ENCODE results near the gene OCA2. TPM values are rescaled to one million over a fixed set of nuclear protein-coding genes. Genes with fewer than 3 reads are reported as not detected.

OCA2 gene
- total RNA-seq, 1 donor from 2014 or later: 0.25 TPM

DNA sequence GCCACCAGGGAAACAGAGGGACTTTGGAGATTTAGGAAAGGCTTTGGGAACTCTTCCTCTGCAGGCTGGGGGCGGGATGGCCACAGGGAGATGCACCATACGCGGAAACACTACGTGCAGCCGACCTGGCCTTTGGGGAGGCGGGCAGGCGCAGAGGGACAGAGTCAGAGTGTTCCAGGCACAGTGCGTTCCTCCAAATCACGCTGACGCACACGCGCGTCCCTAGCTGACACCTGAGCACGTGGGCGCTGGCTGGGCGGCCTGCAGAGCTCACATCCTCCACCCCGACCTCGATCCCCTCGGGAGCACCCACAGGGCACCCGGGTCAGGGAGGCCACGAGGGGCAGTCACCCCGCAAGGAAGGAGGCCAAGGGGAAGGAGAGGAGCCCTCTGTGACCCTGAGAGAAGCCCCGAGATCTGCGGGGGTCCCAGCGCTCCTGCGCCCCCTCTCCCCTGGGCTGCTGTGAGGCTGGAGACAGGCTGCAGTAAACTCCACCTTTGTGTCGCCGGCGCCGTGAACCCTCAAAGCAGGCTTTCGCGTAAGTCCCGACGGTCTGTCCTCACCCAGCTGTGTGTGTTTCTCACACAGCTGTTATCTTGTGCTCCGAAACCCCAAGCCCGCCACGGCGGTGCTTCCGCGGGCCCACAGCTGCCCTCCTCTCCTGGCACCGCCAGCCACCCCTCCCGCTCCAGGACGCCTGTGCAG is 196.3 kb downstream of the OCA2 start:
- Histone ChIP-seq H3K27me3 (no peaks in the 10 kb centered on the region), H3K4me1 (no peaks in the 10 kb centered on the region), H3K4me3 (no peak overlapping the region), H3K36me3 (no peaks in the 10 kb centered on the region), H3K27ac (no peak overlapping the region), H3K9me3 (no peaks in the 10 kb centered on the region)
- intact Hi-C loops (cut with DNase I): no loop called here
- DNase-seq (ENCODE audit: extremely low spot score in 2 of 2): no peak
- no peak for TF ChIP-seq POLR2A (IDR thresholded peaks at IDR 0.05)
- TF ChIP-seq, protein P1, sequence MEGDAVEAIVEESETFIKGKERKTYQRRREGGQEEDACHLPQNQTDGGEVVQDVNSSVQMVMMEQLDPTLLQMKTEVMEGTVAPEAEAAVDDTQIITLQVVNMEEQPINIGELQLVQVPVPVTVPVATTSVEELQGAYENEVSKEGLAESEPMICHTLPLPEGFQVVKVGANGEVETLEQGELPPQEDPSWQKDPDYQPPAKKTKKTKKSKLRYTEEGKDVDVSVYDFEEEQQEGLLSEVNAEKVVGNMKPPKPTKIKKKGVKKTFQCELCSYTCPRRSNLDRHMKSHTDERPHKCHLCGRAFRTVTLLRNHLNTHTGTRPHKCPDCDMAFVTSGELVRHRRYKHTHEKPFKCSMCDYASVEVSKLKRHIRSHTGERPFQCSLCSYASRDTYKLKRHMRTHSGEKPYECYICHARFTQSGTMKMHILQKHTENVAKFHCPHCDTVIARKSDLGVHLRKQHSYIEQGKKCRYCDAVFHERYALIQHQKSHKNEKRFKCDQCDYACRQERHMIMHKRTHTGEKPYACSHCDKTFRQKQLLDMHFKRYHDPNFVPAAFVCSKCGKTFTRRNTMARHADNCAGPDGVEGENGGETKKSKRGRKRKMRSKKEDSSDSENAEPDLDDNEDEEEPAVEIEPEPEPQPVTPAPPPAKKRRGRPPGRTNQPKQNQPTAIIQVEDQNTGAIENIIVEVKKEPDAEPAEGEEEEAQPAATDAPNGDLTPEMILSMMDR (IDR thresholded peaks at IDR 0.05): no peak
- TF ChIP-seq POLR2AphosphoS5 (IDR thresholded peaks at IDR 0.05; ENCODE audit: insufficient read depth in 1 of 2, low read depth in 1 of 2): no peak

DNA sequence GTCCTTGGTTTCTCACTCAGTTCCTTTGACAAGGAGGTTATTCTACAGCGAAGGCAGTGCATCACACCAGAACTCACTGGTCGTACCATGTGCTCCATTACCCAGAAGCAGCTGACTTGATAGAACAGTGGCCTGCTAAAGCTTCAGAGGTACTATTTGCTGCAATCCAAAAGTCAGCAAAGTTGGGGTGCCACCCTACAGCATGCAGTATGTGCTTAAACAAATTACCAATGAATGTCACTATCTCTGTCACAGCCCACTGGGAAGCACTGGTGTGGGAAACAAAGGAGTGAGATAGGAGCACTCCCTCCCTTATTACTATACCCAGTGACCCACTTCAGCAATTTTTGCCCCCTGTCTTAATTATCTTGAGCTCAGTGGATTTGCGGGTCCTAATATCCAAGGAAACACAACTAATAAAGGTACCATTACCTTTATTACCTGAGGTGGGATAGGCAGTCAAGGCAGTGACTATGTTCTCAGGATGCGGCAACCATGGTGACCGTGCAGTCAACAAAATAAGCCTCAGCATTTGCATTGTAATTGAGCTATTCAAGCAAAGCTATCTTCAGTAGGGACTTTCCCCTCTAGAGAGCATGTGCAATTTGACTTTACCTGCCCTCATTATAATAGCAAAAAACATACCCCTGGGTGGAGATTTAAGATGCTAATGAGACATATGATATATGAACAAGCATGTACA is 199.4 kb downstream of the OCA2 start:
- no peaks in the 10 kb centered on the region for H3K27me3 ChIP-seq
- DNase-seq (ENCODE audit: extremely low spot score in 2 of 2): no peak

DNA sequence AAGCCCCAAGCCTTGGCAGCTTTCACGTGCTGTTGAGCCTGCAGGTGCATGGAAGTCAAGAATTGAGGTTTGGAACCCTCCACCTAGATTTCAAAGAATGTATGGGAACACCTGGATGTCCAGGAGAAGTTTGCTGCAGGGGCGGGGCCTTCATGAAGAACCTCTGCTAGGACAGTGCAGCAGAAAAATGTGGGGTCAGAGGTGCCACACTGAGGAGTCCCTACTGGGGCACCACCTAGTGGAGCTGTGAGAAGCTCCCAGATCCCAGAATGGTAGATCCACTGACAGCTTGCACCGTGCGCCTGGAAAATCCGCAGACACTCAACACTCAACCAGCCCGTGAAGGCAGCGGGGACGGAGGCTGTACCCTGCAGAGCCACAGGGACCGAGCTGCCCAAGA is 201.6 kb downstream of the OCA2 start:
- Histone ChIP-seq H3K36me3 (no peaks in the 10 kb centered on the region), H3K27ac (no peak overlapping the region), H3K4me1 (no peaks in the 10 kb centered on the region), H3K4me3 (no peak overlapping the region), H3K9me3 (peaks cover 4% of the 10 kb centered on the region), H3K27me3 (no peaks in the 10 kb centered on the region)
- intact Hi-C loops (cut with DNase I): no loop called here
- DNase-seq (ENCODE audit: extremely low spot score in 2 of 2): no peak
- TF ChIP-seq, protein P1 (IDR thresholded peaks at IDR 0.05): no peak
- no peak for TF ChIP-seq POLR2A (IDR thresholded peaks at IDR 0.05)
- no peak for TF ChIP-seq POLR2AphosphoS5 (IDR thresholded peaks at IDR 0.05; ENCODE audit: insufficient read depth in 1 of 2, low read depth in 1 of 2)

More for the DNA sequence above, 199.4 kb downstream of the OCA2 start:
- intact Hi-C loops (cut with DNase I): no loop called here
- Histone ChIP-seq H3K4me1 (no peaks in the 10 kb centered on the region), H3K27ac (no peak overlapping the region), H3K4me3 (no peak overlapping the region), H3K36me3 (no peaks in the 10 kb centered on the region), H3K9me3 (no peaks in the 10 kb centered on the region)
- no peak for TF ChIP-seq POLR2AphosphoS5 (IDR thresholded peaks at IDR 0.05; ENCODE audit: insufficient read depth in 1 of 2, low read depth in 1 of 2)
- TF ChIP-seq, protein P1 (IDR thresholded peaks at IDR 0.05): no peak

DNA sequence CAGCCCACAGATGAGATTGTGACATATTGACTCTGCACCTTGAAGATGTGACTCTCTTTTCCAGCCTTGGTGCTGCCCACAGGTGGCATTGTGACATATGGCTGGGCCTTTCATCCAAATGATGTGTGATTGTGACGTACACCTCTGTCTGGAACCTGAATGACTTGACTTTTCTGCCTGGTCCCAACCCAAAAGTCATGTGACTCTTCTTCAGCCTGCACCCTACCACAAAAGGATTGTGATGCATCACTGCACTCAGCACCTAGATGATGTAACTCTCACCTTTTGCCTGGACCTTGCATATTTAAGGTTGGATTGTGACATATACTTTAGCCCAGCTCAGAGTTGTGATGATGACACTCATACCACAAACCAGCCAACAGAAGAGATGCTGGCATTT is 204.5 kb downstream of the OCA2 start:
- intact Hi-C loops (cut with DNase I): no loop called here
- Histone ChIP-seq H3K27me3 (no peaks in the 10 kb centered on the region), H3K27ac (no peak overlapping the region), H3K4me3 (no peak overlapping the region), H3K4me1 (no peaks in the 10 kb centered on the region), H3K9me3 (peaks cover 4% of the 10 kb centered on the region), H3K36me3 (no peaks in the 10 kb centered on the region)
- no peak for TF ChIP-seq POLR2AphosphoS5 (IDR thresholded peaks at IDR 0.05; ENCODE audit: insufficient read depth in 1 of 2, low read depth in 1 of 2)
- TF ChIP-seq, protein P1 (IDR thresholded peaks at IDR 0.05): no peak
- TF ChIP-seq POLR2A (IDR thresholded peaks at IDR 0.05): no peak
- no peak for DNase-seq (ENCODE audit: extremely low spot score in 2 of 2)

DNA sequence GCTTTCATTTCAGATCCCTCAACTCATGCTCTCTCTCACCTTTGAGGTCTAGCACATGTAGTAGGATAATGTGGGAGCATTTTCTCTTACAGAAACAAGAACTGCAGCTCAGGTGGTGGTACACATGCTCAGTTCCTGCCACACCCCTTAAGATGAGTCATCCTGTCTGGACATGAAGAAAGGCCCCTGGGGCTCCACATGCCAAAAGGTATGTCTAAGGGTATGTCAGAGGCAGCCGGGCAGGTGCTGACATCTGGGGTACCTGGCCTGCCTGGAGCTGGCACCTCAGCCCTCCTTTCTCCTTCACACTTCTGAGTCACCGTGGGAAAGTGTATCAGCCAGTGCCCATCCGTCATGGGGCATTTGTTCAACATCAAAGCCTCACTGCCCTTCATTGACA is 209.9 kb downstream of the OCA2 start:
- intact Hi-C loops (cut with DNase I): no loop called here
- DNase-seq (ENCODE audit: extremely low spot score in 2 of 2): no peak
- no peak for TF ChIP-seq POLR2AphosphoS5 (IDR thresholded peaks at IDR 0.05; ENCODE audit: insufficient read depth in 1 of 2, low read depth in 1 of 2)
- TF ChIP-seq, protein P1 (IDR thresholded peaks at IDR 0.05): no peak
- no peak for TF ChIP-seq POLR2A (IDR thresholded peaks at IDR 0.05)
- Histone ChIP-seq H3K9me3 (peaks cover 4% of the 10 kb centered on the region), H3K27ac (no peak overlapping the region), H3K4me1 (no peaks in the 10 kb centered on the region), H3K36me3 (no peaks in the 10 kb centered on the region), H3K27me3 (no peaks in the 10 kb centered on the region), H3K4me3 (no peak overlapping the region)

All from vagina (tissue), 2 donors.